Liver (tissue), 3 donors: ENCODE results near the gene RAI1.

Source experiments
- ATF3 ChIP-seq: IDR thresholded peaks from 2 replicates; pipeline ENCODE4 v1.6.1; 2016; ENCODE audit warnings: antibody characterized with exemption
- CTCF ChIP-seq: fragments of 150-350 bp; IDR thresholded peaks from 2 replicates; pipeline ENCODE4 v1.5.1; 2017; ENCODE audit warnings: improper control_type of control experiment, low read depth, low read length; ENCODE audit not compliant: missing input control
- EGR1 ChIP-seq, 2 donors: IDR thresholded peaks; 2 replicates each; pipeline ENCODE4 v1.6.1; 2016 to 2018; ENCODE audit warnings: antibody characterized with exemption in 2 of 2, low read depth in 2 of 2
- FOXA2 ChIP-seq: IDR thresholded peaks from 2 replicates; pipeline ENCODE4 v1.6.1; 2016; ENCODE audit warnings: antibody characterized with exemption
- MAX ChIP-seq: IDR thresholded peaks from 2 replicates; pipeline ENCODE4 v1.6.1; 2016; ENCODE audit warnings: antibody characterized with exemption
- NR2F2 ChIP-seq: IDR thresholded peaks from 2 replicates; pipeline ENCODE4 v1.6.1; 2016; ENCODE audit warnings: antibody characterized with exemption
- RAD21 ChIP-seq, 2 donors: IDR thresholded peaks; 2 replicates each; pipeline ENCODE4 v1.6.1; 2016; ENCODE audit warnings: antibody characterized with exemption in 2 of 2, mild to moderate bottlenecking in 2 of 2
- REST ChIP-seq: IDR thresholded peaks from 2 replicates; pipeline ENCODE4 v1.6.1; 2016; ENCODE audit warnings: antibody characterized with exemption, mild to moderate bottlenecking
- SP1 ChIP-seq: IDR thresholded peaks from 2 replicates; pipeline ENCODE4 v1.6.1; 2018; ENCODE audit warnings: antibody characterized with exemption, mild to moderate bottlenecking
- TAF1 ChIP-seq: conservative IDR thresholded peaks from 2 replicates; pipeline ENCODE4 v1.6.1; 2016; ENCODE audit warnings: antibody characterized with exemption, mild to moderate bottlenecking
- YY1 ChIP-seq: IDR thresholded peaks from 2 replicates; pipeline ENCODE4 v1.6.1; 2016; ENCODE audit warnings: antibody characterized with exemption, mild to moderate bottlenecking
- ZBTB33 ChIP-seq: IDR thresholded peaks from 2 replicates; pipeline ENCODE4 v1.6.1; 2016; ENCODE audit warnings: antibody characterized with exemption
- donor health status: healthy.
- donor health status: healthy.

GRCh38 chr17:17783825-17784656 is 102.8 kb downstream of the RAI1 start:
- no peak for TF ChIP-seq CTCF
- no peak for TF ChIP-seq TAF1
- no peak for TF ChIP-seq MAX
- TF ChIP-seq ATF3, result no peak
- TF ChIP-seq REST, result no peak
- no peak for TF ChIP-seq FOXA2
- TF ChIP-seq ZBTB33, result no peak
- TF ChIP-seq RAD21 (IDR thresholded peaks at IDR 0.05), result no peak
- TF ChIP-seq NR2F2, result no peak
- TF ChIP-seq SP1, result no peak
- no peak for TF ChIP-seq EGR1 (IDR thresholded peaks at IDR 0.05; ENCODE audit: low read depth in 2 of 2)
- no peak for TF ChIP-seq YY1
